HG03097 (cell line): ENCODE measurements around the gene FASTKD3.
"Not testable (repeated sequence)": the region's sequence is repeated elsewhere in the genome, so short reads cannot be mapped to it uniquely, and the experiment has no call there.

Source experiments
- ATAC-seq: cut with Tn5 transposase; IDR thresholded peaks from one replicate; pipeline ENCODE4 v1.9.1; 2021; ENCODE audit not compliant: unreplicated experiment, low FRiP score

The FASTKD3 gene, protein sequence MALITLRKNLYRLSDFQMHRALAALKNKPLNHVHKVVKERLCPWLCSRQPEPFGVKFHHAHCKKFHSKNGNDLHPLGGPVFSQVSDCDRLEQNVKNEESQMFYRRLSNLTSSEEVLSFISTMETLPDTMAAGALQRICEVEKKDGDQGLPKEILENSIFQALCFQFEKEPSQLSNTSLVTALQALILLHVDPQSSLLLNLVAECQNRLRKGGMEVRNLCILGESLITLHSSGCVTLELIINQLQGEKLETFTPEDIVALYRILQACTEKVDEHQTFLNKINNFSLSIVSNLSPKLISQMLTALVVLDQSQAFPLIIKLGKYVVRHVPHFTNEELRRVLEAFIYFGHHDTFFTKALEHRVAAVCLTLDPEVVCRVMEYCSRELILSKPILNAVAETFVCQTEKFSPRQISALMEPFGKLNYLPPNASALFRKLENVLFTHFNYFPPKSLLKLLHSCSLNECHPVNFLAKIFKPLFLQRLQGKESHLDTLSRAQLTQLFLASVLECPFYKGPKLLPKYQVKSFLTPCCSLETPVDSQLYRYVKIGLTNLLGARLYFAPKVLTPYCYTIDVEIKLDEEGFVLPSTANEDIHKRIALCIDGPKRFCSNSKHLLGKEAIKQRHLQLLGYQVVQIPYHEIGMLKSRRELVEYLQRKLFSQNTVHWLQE

DNA sequence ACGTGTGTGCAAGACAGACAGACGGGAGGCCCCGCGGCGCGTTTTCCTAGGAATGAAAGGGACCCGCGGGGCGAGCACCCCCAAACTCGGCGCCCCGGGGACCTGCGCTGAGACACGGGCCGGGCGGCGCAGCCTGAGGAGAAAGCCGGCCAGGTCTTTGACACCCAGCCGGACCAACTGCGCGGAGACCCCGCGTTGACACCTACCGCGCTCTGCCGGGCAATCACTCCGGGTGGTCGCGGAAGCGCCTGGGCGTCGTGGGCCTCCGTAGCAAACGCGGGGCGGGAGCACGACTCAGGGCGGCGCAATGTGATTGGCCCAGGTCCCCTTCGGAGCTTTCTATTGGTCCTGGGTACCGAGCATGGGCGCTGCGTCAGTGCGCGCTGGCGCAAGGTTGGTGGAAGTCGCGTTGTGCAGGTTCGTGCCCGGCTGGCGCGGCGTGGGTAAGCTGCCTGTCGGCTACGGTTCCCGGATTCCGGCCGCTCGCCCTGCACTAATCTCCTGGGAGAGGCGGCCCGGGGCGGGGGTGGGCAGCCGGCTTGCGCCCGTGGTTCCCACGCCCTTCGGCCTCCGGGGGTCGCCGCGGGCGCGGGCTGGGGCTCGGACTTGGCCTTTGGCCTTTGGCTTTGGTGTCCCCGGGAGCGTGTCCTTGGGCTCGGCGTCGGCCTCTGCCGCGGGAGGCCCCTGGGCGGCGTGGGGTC, at the start of gene FASTKD3, which contains the start of gene MTRR:
TSS of gene FASTKD3 (minus strand) at position 259 of the 701 bp plus-strand sequence. CDS start 948 bp downstream, outside the sequence.
TSS of gene MTRR (plus strand) at position 376 of the 701 bp plus-strand sequence. CDS start 1,647 bp downstream, outside the sequence.
- peak; percentile 98 for ATAC-seq

DNA sequence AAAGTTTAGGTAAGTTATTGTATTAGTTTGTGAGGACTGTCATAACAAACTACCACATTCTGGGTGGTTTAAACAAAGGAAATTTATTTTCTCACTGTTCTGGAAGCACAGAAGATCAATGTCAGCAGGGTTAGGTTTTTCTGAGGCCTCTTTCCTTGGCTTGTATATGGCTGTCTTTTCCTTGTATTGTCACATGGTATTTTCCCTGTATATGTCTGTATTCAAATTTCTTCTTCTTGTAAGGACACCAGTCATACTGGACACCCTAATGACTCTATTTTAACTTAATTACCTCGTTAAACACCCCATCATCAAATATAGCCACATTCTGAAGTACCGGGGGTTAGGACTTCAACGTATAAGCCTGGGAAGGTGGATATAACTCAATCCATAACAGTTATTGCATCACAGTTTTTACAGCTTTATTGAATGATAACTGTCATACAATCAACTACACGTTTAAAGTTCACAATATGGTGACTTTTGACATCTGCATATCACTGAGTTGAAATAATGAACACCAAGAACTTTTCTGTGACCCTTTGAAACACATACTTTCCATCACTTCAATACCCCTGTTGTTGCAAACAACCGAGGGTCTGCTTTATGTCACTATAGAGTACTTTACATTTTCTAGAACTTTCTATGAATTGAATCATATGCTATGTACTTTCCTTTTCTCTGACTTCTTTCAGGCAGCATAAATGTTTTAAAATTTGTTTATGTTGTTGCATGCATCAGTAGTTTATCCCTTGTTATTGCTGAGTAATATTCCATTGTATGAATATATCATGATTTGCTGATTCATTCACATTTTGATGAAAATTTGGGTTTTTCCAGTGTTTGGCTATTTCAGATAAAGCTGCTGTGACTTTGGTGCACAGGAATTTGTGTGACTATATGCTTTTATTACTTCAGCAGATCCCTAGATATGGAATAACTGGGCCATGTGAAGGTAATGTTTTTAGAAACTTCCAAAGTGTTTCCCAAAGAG, 48.6 kb upstream of the FASTKD3 start:
- no peak for ATAC-seq

DNA sequence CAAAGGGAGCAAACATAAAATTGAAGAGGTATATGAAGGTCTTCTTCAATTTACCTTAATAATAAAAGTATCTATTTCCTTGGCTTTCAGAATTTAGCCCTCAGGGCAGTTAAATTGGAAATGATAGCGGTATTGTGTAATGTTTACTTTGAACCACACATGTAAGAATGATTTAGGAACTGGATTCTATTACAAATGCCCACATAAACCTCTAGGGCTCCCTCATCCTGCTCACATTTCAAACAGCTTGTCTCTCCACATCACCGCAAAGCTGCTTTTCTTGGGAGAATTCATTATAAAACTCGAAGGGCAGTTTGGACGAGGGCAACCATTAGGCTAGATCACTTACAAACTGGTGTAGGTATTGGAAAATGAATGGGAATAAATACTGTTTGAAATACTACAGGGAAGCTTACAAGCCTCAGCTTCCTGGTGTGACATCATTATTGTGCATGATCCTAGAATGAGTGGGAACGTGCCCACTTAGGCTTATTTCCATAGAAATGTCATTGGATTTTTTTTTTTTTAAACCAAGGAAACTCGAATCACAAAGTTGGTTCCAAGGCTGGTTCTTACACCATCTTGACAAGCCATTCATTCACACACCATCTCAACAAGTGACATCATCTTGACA, 47.5 kb upstream of the FASTKD3 start:
- no peak for ATAC-seq

DNA sequence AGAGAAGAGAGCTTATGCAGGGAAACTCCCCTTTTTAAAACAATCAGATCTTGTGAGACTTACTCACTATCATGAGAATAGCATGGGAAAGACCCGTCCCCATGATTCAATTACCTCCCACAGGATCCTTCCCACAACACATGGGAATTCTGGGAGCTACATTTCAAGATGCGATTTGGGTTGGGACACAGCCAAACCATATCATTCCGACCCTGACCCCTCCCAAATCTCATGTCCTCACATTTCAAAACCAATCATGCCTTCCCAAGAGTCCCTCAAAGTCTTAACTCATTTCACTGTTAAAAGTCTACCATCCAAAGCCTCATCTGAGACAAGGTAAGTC, 42.6 kb upstream of the FASTKD3 start:
- ATAC-seq, result not testable (repeated sequence)

DNA sequence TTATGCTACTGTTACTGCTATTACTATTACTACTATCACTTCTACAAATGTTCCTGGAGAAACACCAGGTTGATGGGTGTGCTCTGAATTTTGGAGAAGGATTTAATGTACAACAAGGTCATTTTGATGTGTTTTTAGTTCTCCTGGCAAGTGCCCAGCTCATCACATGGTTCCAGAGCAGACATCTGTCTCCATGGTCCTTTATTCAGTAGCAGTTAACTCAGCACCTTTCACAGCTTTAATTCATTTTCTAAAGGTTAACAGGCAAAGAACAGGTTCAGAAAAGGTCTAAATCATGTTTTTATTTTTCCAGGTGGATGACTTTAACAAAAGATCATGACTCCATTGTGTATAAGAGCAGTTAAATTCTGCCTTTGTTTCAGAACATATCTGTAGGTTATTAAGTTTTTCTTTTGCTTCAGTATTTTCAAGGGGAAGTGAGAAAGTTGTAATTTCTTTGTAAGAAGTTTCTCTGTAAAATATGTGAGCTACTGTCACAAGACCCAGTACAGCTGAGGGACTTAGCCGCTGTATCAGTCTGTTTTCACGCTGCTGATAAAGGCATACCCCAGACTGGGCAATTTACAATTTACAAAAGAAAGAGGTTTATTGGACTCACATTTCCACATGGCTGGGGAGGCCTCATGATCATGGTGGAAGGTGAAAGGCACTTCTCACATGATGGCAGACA, 42.1 kb upstream of the FASTKD3 start:
- no peak for ATAC-seq

DNA sequence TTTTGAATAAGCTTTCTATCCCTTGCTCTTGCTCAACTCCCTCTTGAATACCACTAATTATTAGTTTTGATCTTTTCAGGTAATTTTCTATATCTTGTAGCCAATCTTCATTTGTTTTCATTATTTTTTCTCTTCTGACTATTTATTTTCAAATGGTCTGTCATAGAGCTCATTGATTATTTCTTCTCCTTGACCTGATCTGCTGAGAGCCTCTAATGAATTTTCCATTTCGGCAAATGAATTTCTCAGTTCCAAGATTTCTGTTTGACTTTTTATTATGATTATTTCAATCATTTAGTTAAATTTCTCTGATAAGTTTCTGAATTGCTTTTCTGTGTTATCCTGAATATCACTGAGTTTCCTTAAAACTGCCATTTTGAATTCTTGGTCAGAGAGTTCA, 39.5 kb upstream of the FASTKD3 start:
- no peak for ATAC-seq

DNA sequence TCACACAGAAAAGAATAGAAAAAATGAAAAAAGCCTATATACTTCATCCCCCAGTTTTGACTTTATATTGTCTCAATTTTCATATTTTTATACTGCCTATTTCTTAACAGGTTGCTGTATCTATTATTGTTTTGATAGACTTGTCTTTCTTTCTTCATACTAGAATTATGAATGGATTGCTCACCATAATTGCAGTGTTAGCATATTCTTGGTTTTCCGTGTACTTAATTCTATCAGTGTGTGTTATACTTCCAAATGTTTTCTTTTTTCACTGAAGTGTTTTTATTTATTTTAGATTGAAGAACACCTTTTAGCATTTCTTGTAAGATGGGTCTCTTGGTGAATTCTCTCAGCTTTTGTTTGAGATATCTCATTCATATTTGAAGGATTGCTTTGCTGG, 38.8 kb upstream of the FASTKD3 start:
- ATAC-seq, result no peak

DNA sequence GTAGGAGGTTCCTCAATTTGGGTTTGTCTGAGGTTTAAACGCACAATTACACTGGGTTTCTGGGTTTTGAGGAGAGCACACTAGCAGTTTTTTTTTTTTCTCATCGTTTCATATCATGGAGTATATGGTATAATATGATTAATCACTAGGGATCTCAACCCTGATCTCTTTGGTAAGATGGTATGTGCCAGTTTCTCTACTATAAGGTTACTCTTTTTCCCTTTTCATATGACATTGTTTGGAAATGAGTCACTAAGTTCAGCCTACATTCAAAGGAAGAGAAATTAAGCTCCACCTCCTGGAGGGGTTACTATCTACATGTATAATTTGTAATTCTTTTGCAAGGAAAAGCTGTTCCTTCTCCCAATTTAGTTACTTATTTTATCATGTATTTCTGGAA, 35.3 kb upstream of the FASTKD3 start:
- ATAC-seq, result no peak

DNA sequence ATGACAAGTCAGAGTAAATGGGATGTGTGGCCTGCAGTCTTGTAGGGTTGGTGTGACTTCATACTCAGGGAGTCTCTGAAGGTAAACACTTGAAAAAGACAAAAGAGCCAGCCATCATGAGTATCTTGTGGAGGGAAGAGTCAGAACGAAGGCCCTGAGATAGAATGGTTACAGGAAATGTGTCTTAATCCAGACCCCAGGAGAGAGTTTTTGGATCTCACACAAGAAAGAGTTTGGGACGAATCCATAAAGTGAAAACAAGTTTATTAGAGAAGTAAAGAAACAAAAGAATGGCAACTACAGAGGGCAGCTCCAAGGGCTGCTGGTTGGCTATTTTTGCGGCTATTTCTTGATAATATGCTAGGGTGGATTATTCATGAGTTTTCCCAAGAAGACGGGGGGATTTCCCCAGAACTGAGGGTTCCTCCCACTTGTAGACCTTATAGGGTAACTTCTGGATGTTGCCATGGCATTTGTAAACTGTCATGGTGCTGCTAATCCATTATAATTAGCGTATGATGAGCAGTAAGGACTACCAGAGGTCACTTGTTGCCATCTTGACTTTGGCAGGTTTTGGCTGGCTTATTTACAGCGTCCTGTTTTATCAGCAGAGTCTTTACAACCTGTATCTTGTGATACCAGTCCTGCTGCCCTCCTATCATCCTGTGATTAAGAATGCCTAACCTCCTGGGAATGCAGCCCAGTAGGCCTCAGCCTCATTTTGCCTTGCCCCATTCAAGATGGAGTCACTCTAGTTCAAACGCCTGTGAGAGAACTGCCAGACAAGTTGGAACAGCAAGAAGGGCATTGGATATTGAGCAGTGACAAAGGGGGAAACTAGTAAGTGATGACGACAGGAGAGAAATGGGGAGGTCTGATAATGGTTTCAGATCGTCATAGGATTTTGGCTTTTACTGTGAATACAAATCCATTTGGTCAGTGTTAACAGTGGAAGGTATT, 34.1 kb upstream of the FASTKD3 start:
- no peak for ATAC-seq

DNA sequence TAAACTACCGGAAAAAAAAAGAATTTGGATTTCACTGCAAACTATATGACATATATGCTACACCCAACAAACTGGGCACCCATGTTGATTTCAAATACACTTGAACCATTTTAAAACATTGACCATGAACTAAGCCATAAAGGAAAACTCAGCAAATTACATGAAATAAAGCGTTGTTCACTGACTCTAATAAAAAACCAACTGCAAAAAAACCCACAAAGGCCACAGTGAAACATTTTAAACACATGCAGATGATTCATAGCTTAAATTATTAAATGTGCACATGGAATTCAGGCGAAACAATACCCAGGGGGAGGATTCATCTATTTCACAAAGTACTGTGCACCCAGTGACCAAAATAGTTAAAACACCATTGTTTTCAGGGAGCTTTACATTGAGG, 33.4 kb upstream of the FASTKD3 start:
- ATAC-seq, result no peak

DNA sequence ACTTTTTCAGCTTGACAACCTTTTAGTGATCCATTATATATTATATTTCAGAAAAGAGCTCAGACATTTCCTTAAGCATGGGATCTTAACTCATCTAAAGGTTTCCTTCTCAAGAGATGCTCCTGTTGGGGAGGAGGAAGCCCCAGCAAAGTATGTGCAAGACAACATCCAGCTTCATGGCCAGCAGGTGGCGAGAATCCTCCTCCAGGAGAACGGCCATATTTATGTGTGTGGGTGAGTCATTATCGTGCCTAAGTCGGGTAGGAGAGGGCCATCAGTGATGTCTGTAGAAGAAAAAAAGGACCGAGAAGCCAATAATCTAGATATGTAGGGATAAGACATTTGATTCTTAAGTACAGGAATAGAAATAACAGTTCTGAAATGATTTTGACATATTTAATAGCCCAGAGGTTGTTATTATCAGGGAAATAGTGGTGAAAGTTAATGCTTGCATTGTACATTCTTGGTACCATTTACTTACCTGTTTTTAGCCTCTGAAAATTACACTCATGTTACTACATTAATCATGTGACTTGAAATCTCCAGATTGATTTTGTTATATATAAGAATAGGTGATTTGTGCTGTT, 28.3 kb upstream of the FASTKD3 start:
- no peak for ATAC-seq

DNA sequence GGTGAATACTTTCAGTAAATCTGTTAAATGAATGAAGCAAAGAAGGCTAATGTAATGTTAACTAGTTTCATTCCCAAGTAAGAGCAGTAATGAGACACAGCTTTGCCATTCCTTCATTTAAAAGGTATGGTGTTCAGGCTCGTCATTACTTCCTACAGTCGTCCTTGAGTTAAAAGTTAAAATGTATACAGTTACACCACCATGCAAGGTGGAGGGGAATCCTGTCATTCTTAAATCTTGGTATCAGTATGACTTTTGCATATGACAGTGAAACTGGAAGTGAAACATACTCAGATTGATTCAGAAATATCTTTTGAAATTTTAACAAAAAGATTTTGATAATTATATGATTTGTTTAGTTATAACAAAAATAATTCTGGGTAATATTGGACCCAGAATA, 26.0 kb upstream of the FASTKD3 start:
- ATAC-seq, result peak; percentile 88

DNA sequence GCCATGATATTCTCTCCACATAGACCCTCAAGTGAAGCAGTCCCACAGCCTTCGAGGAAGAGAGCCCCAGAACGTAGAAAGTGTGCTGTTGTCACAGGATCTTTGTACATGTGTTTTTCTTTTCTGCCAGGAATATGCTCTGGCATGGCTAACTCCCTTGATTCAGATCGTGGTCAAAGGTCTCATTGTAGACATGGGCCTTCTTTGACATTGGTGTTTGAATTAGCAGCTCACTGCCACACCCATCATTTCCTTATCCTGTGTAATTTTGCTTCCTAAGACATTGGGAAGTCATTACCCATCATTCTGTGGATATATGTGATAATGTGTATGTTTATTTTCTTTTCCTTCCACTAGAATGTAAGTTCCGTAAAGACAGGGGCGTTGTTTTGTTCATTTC, 25.6 kb upstream of the FASTKD3 start:
- no peak for ATAC-seq

DNA sequence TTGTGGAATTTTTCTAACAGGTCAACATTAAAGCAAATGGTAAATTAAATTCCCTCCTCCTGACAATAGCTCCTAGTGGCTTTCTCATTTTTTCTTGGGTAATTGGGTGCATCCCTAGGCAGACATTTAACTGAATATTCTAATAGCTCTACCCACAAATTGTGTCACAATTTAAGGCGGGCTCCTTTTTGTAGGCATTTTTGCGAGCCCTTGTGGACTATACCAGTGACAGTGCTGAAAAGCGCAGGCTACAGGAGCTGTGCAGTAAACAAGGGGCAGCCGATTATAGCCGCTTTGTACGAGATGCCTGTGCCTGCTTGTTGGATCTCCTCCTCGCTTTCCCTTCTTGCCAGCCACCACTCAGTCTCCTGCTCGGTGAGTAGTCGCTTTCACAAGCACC, 20.1 kb upstream of the FASTKD3 start:
- ATAC-seq, result no peak

DNA sequence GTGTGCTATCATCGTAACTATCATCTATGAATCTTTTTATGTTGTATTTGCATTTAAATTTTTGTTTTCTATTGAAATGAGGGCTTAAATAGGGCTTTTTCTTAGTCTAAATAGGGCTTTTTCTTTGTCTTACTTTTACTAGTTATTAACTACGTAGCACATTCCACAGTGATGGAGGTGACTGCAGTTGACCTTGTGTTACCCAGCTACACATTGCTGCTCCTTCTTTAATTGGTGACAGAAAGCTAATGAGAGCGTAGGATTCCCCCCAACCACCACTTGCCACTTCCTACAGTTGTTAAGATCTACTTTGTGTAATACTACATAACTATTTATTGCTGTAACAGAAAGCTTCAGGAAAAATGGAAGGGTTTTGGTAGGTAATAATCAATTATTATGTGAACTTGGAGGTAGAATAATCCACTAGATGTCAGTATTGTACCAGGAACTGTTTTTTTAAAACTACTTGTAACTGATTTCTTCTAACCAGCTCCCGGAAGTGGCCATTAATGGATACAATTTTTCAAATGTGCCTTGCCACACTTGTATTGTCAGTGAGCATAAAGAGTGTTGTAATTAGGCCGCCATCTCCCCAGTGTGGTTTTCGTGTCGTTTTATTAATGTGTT, 18.1 kb upstream of the FASTKD3 start:
- ATAC-seq, result no peak

DNA sequence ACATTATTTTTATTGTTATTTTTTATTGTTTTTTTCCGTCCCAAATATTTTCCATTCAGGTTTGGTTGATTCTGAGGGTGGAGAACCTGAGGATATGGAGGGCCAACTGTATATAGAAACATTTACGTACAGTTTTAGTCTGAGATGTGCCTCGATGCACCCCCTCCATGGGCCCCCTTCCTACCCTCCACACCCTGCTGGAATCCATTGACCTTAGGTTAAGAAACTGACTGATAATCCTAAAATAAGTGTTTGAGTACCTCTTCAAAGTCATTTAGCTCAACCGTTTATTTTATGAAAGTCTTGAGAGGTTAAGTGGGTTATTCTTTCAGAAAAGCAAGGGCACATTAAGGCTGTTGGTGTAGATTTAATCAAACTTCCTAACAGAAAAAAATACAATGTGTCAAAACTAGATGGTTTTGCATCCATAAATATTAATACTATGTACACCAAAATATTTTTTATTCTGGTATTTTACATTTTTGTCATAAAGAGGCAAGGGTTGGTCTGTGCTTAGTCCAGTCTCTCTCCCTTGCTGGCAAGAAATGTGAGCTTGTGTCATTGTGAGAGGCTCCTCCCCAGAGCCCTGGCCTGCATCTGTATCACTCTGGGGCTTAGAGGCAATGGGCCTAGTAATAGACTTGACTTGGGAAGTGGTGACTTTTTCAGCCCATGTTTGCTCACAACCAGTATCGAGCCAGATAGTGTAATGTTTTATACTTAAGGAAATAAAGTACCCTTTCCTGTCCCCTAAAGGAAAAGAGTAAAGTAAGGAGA, 15.8 kb upstream of the FASTKD3 start:
- ATAC-seq, result no peak

DNA sequence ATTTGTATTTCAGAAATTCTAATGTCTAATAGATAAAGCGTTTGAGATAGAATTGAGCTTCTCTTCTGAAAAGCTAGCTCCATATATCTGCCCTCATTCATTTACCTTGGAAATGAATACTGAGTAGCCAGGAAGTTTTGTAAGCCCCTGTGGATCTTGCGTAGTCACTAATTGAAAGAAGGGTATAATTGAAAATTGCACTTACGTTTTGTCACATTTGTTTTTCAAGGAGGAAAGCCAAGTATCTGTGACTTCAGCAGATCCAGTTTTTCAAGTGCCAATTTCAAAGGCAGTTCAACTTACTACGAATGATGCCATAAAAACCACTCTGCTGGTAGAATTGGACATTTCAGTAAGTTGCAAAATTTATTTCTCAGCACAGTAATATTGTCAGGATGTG, 14.1 kb upstream of the FASTKD3 start:
- no peak for ATAC-seq
